GM10847 (cell line): ENCODE data around the gene COL7A1.

Experiments used
- POLR2A ChIP-seq: IDR thresholded peaks from 2 replicates; pipeline ENCODE4 v1.6.1; 2011; ENCODE audit not compliant: insufficient read length; ENCODE audit errors: extremely low read depth

The COL7A1 gene

GRCh38 chr3:48519277-48519643 is 75.9 kb downstream of the COL7A1 start:
- TF ChIP-seq POLR2A = no peak

DNA sequence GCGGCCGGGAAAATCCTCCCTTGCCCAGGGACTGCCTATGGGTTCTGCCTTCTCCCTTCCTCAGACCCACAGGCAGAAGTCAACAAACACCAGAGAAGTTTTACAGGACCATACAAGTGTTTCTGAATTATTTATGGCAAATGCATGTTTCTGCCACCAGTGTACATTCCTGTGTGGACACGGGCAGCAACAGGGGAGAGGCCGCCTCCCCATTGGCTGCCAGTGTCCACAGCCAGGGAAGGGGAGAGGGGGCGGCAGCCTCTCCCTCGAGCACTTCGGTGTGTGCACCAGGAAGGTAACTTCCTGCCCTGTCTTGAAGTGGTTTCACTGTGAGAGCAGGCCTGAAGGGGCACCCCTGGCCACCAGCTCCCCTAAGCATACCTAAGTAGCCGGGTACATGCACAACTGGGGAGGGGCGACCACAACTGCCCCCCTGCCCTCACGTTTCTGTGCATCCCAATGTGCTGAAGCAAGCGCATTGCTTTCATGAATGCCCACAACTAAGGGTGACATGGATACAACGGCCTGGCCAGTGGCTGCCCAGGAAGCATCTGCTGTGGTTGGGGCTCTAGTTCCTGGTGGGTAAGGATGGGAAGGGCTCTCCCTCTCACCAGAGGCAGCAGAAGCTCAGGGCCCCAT is 76.4 kb downstream of the COL7A1 start:
- TF ChIP-seq POLR2A = no peak

- no peak for TF ChIP-seq POLR2A
Measured at GRCh38 chr3:48518069-48518468, 77.1 kb downstream of the COL7A1 start.

GRCh38 chr3:48516571-48516970 is 78.6 kb downstream of the COL7A1 start:
- no peak for TF ChIP-seq POLR2A

GRCh38 chr3:48514431-48515227 is 80.5 kb downstream of the COL7A1 start:
- TF ChIP-seq POLR2A = no peak
